ENCODE data around the gene TPD52L1. TPM values are rescaled to one million over a fixed set of nuclear protein-coding genes. Genes with fewer than 3 reads are reported as not detected.

TPD52L1 gene
- total RNA-seq, 1 donor from 2014 or later, result not detected

DNA sequence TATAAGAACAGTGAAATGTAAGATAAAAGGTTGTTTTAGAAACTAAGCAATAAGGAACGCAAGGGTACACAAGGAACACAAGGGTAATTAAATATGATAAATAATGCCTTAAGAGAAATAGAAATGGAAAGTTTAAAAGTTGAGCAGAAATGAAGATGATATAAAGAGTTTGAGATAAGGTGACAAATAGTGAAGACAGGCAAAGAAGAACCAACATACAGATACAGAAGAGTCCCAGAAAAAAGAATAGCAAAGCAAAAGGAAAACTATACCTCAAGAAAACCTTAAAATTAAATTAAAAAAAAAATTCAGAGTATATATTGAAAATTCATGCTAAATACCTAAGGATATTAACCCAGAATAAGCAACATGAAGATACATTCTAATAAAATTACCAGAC is 131.8 kb downstream of the TPD52L1 start:
- Mint-ChIP-seq H3K27me3 (ENCODE audit: low read depth) (no peaks in the 10 kb centered on the region), H3K4me1 (ENCODE audit: low read depth) (peaks cover 12% of the 10 kb centered on the region), H3K9me3 (peaks cover 55% of the 10 kb centered on the region)

DNA sequence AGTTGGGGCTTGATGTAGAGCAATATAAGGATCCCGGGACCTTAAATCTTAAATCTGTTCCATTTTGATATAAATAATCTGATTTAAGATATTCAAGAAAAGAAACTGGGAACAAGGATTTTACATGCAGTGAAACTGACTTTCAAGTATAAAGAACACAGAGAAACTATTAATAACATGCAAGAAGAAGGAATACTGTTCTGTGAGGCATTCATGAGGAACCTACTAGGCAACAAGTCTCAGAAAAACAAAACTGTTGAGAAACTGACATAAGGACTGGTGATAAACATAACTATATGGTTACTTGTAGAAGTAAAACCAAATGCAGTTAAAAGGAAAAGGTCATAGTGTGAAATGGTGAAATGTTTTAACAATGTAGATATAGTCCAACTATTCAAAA is 132.4 kb downstream of the TPD52L1 start:
- Mint-ChIP-seq H3K4me1 (ENCODE audit: low read depth) (peaks cover 12% of the 10 kb centered on the region), H3K27ac (no peak overlapping the region), H3K4me3 (ENCODE audit: low read depth) (no peak overlapping the region), H3K9me3 (peaks cover 53% of the 10 kb centered on the region), H3K36me3 (ENCODE audit: low read depth) (peaks cover 88% of the 10 kb centered on the region), H3K27me3 (ENCODE audit: low read depth) (no peaks in the 10 kb centered on the region)
- intact Hi-C loops (cut with micrococcal nuclease), result no loop called here
- DNase-seq (ENCODE audit: low spot score), result no peak

More for the DNA sequence above, 131.8 kb downstream of the TPD52L1 start:
- Mint-ChIP-seq H3K27ac (no peak overlapping the region), H3K36me3 (ENCODE audit: low read depth) (peaks cover 89% of the 10 kb centered on the region), H3K4me3 (ENCODE audit: low read depth) (no peak overlapping the region)
- intact Hi-C loops (cut with micrococcal nuclease), result no loop called here
- DNase-seq (ENCODE audit: low spot score), result no peak

DNA sequence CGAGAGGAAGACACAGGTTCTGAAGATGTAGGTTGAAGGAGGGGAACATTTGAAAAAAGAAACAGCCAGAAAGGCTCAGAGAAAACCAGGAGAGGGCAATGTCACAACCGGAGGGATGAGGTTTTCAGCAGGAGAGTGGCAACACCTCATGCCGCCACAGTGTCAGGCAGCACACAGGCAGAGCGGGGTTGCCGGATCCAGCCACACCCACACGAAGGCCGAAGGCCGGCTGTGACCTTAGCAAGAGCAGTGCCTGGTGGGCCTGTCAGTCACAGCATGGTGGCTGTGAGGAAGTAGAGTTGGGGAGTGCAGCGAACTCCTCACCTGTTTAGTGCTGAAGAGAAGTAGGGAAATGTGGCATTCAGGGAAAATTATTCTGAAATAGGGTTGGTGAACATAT is 134.1 kb downstream of the TPD52L1 start:
- H3K4me1 Mint-ChIP-seq (ENCODE audit: low read depth), result peaks cover 5% of the 10 kb centered on the region
- H3K36me3 Mint-ChIP-seq (ENCODE audit: low read depth), result peaks cover 90% of the 10 kb centered on the region
- no peaks in the 10 kb centered on the region for H3K27me3 Mint-ChIP-seq (ENCODE audit: low read depth)
- no peak for DNase-seq (ENCODE audit: low spot score)
- H3K27ac Mint-ChIP-seq, result no peak overlapping the region
- H3K9me3 Mint-ChIP-seq, result peaks cover 41% of the 10 kb centered on the region
- no peak overlapping the region for H3K4me3 Mint-ChIP-seq (ENCODE audit: low read depth)
- intact Hi-C loops (cut with micrococcal nuclease), result no loop called here

DNA sequence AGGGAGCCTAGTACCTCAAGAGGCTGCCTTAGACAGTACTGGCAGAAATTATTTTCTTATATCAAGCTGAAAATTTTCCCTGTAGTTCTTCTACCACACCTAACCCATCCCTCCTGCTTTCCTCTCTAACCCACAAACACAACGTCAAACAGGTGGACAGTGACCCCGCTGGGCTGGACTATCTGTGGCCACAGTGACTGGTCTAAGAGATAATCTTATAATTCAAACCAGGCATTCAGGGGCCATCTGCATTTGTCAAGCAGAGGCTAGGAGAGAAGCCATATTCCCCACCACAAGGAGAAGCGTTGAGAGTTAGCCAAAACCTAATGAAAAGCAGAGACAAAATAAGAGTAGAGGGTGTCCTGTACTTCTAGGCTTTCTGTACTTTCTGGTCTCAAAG is 140.0 kb downstream of the TPD52L1 start:
- intact Hi-C loops (cut with micrococcal nuclease), result no loop called here
- Mint-ChIP-seq H3K4me3 (ENCODE audit: low read depth) (no peak overlapping the region), H3K27me3 (ENCODE audit: low read depth) (no peaks in the 10 kb centered on the region), H3K9me3 (no peaks in the 10 kb centered on the region), H3K4me1 (ENCODE audit: low read depth) (peaks cover 6% of the 10 kb centered on the region), H3K27ac (no peak overlapping the region), H3K36me3 (ENCODE audit: low read depth) (peaks cover 77% of the 10 kb centered on the region)
- no peak for DNase-seq (ENCODE audit: low spot score)

DNA sequence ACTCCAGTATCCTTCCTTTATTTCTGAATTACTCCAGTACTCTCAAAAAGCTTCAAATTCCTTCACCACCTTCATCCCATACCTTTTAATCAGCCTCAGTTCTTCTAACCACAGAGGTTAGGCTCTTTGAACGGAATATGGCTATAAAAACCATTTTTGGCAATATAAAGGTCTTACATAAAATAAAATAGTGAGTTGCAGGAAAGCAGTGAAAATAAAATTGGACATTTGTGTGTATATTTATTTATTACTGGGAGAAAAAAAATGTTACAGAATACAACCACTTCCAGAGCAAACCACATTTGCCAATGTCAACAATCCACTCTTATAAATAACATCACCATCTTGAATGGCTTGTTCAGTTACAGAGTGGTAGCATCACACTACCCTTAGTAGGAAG is 140.5 kb downstream of the TPD52L1 start:
- peaks cover 79% of the 10 kb centered on the region for H3K36me3 Mint-ChIP-seq (ENCODE audit: low read depth)
- H3K9me3 Mint-ChIP-seq, result no peaks in the 10 kb centered on the region
- no peak overlapping the region for H3K4me3 Mint-ChIP-seq (ENCODE audit: low read depth)
- H3K27ac Mint-ChIP-seq, result no peak overlapping the region
- DNase-seq (ENCODE audit: low spot score), result no peak
- peaks cover 6% of the 10 kb centered on the region for H3K4me1 Mint-ChIP-seq (ENCODE audit: low read depth)
- intact Hi-C loops (cut with micrococcal nuclease), result no loop called here
- no peaks in the 10 kb centered on the region for H3K27me3 Mint-ChIP-seq (ENCODE audit: low read depth)

DNA sequence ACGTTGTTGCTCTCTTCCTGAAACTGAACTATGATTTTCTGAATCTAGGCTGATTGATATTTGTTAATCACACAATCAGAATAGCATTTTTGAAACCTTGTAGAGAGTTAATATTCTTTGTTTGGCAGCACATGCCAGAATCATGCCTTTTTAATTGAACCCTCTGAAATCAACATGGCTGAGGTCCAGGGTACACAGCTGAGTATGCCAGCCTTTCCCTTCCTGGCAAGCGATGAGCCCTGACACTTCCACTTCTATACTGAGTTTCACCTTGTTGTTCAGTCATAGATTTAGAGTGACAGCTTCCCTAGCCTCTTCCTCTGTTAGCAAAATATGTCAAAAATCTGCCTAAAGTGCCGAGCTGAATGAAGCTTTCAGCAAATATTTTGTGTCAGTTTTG is 141.4 kb downstream of the TPD52L1 start:
- no peak overlapping the region for H3K4me3 Mint-ChIP-seq (ENCODE audit: low read depth)
- intact Hi-C loops (cut with micrococcal nuclease), result no loop called here
- peaks cover 14% of the 10 kb centered on the region for H3K4me1 Mint-ChIP-seq (ENCODE audit: low read depth)
- no peaks in the 10 kb centered on the region for H3K9me3 Mint-ChIP-seq
- H3K27ac Mint-ChIP-seq, result no peak overlapping the region
- DNase-seq (ENCODE audit: low spot score), result no peak
- peaks cover 81% of the 10 kb centered on the region for H3K36me3 Mint-ChIP-seq (ENCODE audit: low read depth)
- H3K27me3 Mint-ChIP-seq (ENCODE audit: low read depth), result no peaks in the 10 kb centered on the region

DNA sequence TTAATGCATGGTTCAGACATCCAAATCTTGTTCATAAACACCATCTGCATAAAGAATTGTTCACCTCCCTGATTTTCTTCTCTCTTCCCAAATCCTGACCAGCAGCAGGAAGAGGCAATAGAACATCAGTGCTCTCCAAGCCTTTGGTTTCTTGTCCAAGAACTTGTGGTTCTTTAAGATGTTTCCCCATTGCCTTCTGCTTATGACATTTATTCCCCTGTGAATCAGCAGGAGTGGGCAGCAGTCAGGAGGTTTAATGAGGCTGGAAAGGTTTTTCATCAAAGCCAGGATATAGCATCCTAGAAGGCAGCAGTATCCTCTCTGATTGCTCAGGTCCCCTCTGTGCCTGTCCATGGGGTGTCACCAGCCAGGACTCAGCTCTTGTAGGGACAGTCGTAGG is 142.9 kb downstream of the TPD52L1 start:
- Mint-ChIP-seq H3K27me3 (ENCODE audit: low read depth) (no peaks in the 10 kb centered on the region), H3K27ac (no peak overlapping the region), H3K4me1 (ENCODE audit: low read depth) (peaks cover 25% of the 10 kb centered on the region), H3K36me3 (ENCODE audit: low read depth) (peaks cover 81% of the 10 kb centered on the region), H3K9me3 (no peaks in the 10 kb centered on the region), H3K4me3 (ENCODE audit: low read depth) (no peak overlapping the region)
- intact Hi-C loops (cut with micrococcal nuclease), result no loop called here
- DNase-seq (ENCODE audit: low spot score), result no peak

DNA sequence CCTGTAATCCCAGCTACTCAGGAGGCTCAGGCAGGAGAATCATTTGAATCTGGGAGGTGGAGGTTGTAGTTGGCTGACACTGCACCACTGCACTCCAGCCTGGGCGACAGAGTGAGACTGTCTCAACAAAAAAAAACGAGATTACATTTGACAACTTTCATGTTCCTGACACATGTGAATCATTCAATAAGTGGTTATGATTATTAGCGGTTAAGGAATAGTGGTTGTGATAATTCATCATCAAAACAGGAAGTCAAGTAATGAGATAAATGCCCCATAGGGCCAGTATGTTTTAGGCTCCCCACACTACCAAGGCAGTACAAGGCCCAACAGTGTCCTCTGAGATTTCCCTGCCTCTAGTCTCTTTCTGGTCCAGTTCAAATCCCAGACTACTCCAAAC is 145.7 kb downstream of the TPD52L1 start:
- intact Hi-C loops (cut with micrococcal nuclease), result no loop called here
- Mint-ChIP-seq H3K27me3 (ENCODE audit: low read depth) (peaks cover 7% of the 10 kb centered on the region), H3K27ac (no peak overlapping the region), H3K4me3 (ENCODE audit: low read depth) (peak overlapping the region; percentile 93), H3K4me1 (ENCODE audit: low read depth) (peaks cover 33% of the 10 kb centered on the region), H3K9me3 (peaks cover 4% of the 10 kb centered on the region), H3K36me3 (ENCODE audit: low read depth) (peaks cover 62% of the 10 kb centered on the region)
- no peak for DNase-seq (ENCODE audit: low spot score)

DNA sequence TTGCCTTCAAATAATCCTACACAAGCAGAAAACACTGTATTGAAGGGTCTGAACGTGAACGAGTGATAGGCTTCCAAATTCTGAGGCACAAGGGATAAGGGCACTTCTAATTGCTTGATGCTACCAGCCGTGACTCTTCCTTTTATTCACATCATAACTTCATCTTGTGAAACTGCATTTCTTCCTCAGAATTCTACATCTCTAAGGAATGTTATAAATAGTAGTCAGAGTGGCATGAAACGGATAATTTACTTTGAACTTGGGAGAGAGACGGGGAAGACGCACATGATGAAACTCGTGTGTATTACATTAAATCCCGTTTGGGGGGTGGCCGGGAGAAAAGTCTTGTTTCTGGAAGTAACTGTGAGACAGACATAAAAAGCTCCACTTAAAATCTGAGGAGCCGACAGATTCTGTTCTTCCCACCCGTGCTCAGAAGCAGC is 147.4 kb downstream of the TPD52L1 start:
- Mint-ChIP-seq H3K9me3 (peaks cover 4% of the 10 kb centered on the region), H3K36me3 (ENCODE audit: low read depth) (peaks cover 48% of the 10 kb centered on the region), H3K27ac (peak overlapping the region; percentile 90), H3K4me1 (ENCODE audit: low read depth) (peaks cover 33% of the 10 kb centered on the region), H3K4me3 (ENCODE audit: low read depth) (peak overlapping the region; percentile 93), H3K27me3 (ENCODE audit: low read depth) (peaks cover 19% of the 10 kb centered on the region)
- intact Hi-C loops (cut with micrococcal nuclease), result loop anchor here (2.0 to 10.0 kb wide), 4 partner anchors 108 to 654 kb away; partner anchors contain the start of genes HINT3 and TPD52L1
- DNase-seq (ENCODE audit: low spot score), result no peak

DNA sequence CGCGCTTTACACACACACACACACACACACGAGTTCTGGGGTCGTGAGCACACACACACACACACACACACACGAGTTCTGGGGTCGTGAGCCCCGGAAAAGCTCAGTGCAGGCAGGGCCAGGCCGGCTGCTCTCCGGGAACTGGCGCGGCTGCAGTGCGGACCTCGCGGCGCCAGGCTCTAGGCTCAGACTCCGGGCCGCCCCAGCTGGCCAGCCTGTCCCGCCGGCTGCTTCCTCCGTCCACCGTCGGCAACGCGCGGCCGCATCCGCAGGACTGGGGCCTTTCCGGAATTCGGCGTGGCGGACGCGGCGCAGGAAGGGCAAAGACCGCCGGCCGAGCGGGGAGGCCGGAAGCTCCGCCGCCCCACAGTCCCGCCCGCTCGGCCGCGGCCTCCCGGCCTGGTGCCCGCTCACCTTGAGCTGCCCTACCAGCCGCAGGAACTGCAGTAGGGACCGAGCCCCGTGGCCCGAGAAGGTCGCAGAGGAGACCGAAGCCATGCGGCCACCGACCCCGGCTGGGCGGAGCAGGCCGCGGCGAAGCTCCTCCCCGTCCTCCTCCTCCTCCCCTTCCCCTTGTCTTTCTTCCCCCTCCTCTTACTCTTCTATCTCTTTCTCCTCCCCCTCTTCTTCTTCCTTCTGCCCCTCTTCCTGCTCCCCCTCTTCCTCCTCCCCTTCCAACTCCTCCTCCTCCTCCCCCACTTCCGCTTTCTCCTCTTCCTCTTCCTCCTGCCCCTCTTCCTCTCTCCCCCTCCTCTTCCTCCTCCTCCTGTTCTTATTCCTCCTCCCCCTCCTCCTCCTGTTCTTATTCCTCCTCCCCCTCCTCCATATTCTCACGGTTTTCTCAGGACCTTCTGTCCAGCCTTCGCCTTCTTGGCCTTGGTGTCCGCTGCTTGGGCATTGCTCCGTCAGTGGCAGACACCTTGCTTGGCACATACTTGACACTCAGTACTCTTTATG is 148.1 kb downstream of the TPD52L1 start, which contains the start of gene HDDC2:
TSS of gene HDDC2 (minus strand) at position 533 of the 957 bp plus-strand sequence. CDS start at position 498, 35 bp downstream.
- Mint-ChIP-seq H3K4me3 (ENCODE audit: low read depth) (peak within 1 kb of the TSS; percentile 93), H3K27ac (peak within 1 kb of the TSS; percentile 91), H3K9me3 (peaks cover 4% of the 10 kb centered on the region), H3K27me3 (ENCODE audit: low read depth) (peaks cover 26% of the 10 kb centered on the region), H3K36me3 (ENCODE audit: low read depth) (peaks cover 44% of the 10 kb centered on the region), H3K4me1 (ENCODE audit: low read depth) (peaks cover 33% of the 10 kb centered on the region)
- peak; percentile 28 for DNase-seq (ENCODE audit: low spot score)
- intact Hi-C loops (cut with micrococcal nuclease), result loop anchor here (2.0 to 10.0 kb wide), 4 partner anchors 109 to 653 kb away; partner anchors contain the start of genes HINT3 and TPD52L1

DNA sequence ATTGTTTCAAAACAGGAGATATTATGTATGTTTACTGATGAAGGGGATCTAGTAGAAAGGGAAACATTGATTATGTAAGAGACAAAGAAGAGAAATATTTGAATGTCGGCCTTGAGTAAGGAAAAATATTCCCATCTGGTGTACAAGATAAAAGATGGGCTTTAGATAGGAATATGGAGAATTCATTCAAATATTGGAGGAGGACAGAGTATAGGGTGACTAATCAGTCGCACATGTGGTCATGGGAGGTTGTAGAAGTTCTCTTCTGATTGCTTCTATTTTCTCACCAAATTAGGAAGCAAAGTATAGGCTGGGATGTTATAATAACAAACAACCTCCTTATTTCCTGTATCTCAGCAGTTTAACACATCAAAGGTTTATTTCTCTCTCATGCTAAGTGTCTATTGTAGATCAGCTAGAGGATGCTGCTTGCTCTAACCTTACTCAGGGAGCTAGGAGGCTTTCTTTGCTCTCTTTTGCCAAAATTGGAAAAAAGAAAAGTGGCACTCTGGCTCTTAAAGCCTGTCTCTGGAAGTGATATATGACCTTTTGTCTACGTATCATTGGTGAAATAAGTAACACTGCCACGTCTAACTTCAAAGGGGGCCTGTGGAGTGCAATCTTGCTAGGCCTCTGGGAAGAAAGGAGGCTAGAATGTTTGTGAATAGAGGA is 149.4 kb downstream of the TPD52L1 start:
- Mint-ChIP-seq H3K4me3 (ENCODE audit: low read depth) (peak overlapping the region; percentile 93), H3K9me3 (peaks cover 4% of the 10 kb centered on the region), H3K27ac (no peak overlapping the region), H3K27me3 (ENCODE audit: low read depth) (peaks cover 28% of the 10 kb centered on the region), H3K36me3 (ENCODE audit: low read depth) (peaks cover 35% of the 10 kb centered on the region), H3K4me1 (ENCODE audit: low read depth) (peaks cover 35% of the 10 kb centered on the region)
- no peak for DNase-seq (ENCODE audit: low spot score)
- intact Hi-C loops (cut with micrococcal nuclease), result loop anchor here (5.0 to 10.0 kb wide), 3 partner anchors 151 to 652 kb away; partner anchors contain the start of genes HINT3 and TPD52L1

DNA sequence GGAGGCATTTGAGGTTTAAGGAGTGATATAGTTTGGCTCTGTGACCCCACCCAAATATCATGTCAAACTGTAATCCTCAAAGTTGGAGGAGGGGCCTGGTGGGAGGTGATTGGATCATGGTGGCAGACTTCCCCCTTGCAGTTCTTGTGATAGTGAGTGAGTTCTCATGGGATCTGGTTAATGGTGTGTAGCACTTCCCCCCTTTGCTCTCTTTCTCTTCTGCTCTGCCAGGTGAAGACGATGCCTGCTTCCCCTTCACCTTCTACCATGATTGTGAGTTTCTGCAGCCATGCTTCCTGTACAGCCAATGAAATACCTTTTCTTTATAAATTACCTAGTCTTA is 149.9 kb downstream of the TPD52L1 start:
- peaks cover 39% of the 10 kb centered on the region for H3K4me1 Mint-ChIP-seq (ENCODE audit: low read depth)
- H3K4me3 Mint-ChIP-seq (ENCODE audit: low read depth), result no peak overlapping the region
- no peak overlapping the region for H3K27ac Mint-ChIP-seq
- peaks cover 31% of the 10 kb centered on the region for H3K36me3 Mint-ChIP-seq (ENCODE audit: low read depth)
- H3K27me3 Mint-ChIP-seq (ENCODE audit: low read depth), result peaks cover 28% of the 10 kb centered on the region
- intact Hi-C loops (cut with micrococcal nuclease), result loop anchor here (5.0 to 10.0 kb wide), 3 partner anchors 151 to 651 kb away; partner anchors contain the start of genes HINT3 and TPD52L1
- DNase-seq (ENCODE audit: low spot score), result no peak
- H3K9me3 Mint-ChIP-seq, result peaks cover 4% of the 10 kb centered on the region
